Measurements from ENCODE around the gene DOCK6. TPM values are rescaled to one million over a fixed set of nuclear protein-coding genes. Genes with fewer than 3 reads are reported as not detected.

DOCK6 gene
- total RNA-seq, 1 experiment from 2014 or later = 57.9 TPM

- no peak overlapping the region for H2BK12ac ChIP-seq (ENCODE audit: insufficient read length, low read depth, low read length)
- no peak overlapping the region for H2AFZ ChIP-seq (ENCODE audit: low read length)
- no peaks in the 10 kb centered on the region for H3K27me3 ChIP-seq (ENCODE audit: insufficient read depth, low read length)
- no peak overlapping the region for H2BK120ac ChIP-seq (ENCODE audit: low read depth, low read length, poor library complexity, severe bottlenecking)
- H3K4ac ChIP-seq (ENCODE audit: low read depth, low read length) = no peak overlapping the region
- no peak overlapping the region for H3K18ac ChIP-seq (ENCODE audit: insufficient read length, low read depth, low read length)
- H3K4me2 ChIP-seq (ENCODE audit: insufficient read depth, insufficient read length, low read length) = no peak overlapping the region
- no peak overlapping the region for H2AK5ac ChIP-seq (ENCODE audit: insufficient read length, low read length)
- no peak overlapping the region for H2BK15ac ChIP-seq (ENCODE audit: low read depth, low read length)
- TF ChIP-seq CTCF (conservative IDR thresholded peaks at IDR 0.05) = no peak
- H2BK20ac ChIP-seq (ENCODE audit: low read depth, low read length, poor library complexity, severe bottlenecking) = no peak overlapping the region
- WGBS (ENCODE audit: extremely low coverage, insufficient read length, low lambda C conversion rate) = no CpG with 5 or more reads among the region's 31 CpGs
- H3K23ac ChIP-seq (ENCODE audit: insufficient read length, low read depth, low read length) = no peak overlapping the region
- no peak overlapping the region for H3K56ac ChIP-seq (ENCODE audit: insufficient read length, low read depth, low read length)
- no peaks in the 10 kb centered on the region for H4K20me1 ChIP-seq (ENCODE audit: control insufficient read depth, insufficient read depth, insufficient read length)
- no peak overlapping the region for H3K9ac ChIP-seq (ENCODE audit: extremely low read depth, insufficient read length, low read length)
- no peak overlapping the region for H4K8ac ChIP-seq (replicated peaks; ENCODE audit: insufficient read length, low read depth, low read length)
- no peak overlapping the region for H3K27ac ChIP-seq (ENCODE audit: insufficient read length, low read depth, low read length)
- H3K4me1 Mint-ChIP-seq = peaks cover 5% of the 10 kb centered on the region in 2 experiments
- no peak overlapping the region for H2BK5ac ChIP-seq (ENCODE audit: insufficient read length, low read length)
- H3K9me3 Mint-ChIP-seq = no peaks in the 10 kb centered on the region
- peak overlapping the region in 2 of 3 experiments; percentile 18 to 71; a peak in 3 of 7 replicates for H3K27ac Mint-ChIP-seq
- no peak overlapping the region for H3K4me3 Mint-ChIP-seq
- no peaks in the 10 kb centered on the region for H3K79me1 ChIP-seq (ENCODE audit: insufficient read depth, low read depth, low read length, poor library complexity, severe bottlenecking)
- H3K14ac ChIP-seq (ENCODE audit: insufficient read depth, low read length) = no peak overlapping the region; the same call in 1 of the 2 replicates
- no peak overlapping the region for H4K91ac ChIP-seq (ENCODE audit: insufficient read length, low read depth, low read length)
- no peak overlapping the region for H3T11ph ChIP-seq (ENCODE audit: low read length)
- DNase-seq = no peak
- H3K9me3 ChIP-seq (ENCODE audit: control insufficient read depth, low read depth, low read length) = no peaks in the 10 kb centered on the region
- no peaks in the 10 kb centered on the region for H3K23me2 ChIP-seq (ENCODE audit: insufficient read length, low read depth, low read length, poor library complexity, severe bottlenecking)
- peaks cover 13 to 50% (median 40%) of the 10 kb centered on the region in 3 experiments for H3K36me3 Mint-ChIP-seq (ENCODE audit: insufficient read depth in 1 of 3, low read depth in 3 of 3)
- no peaks in the 10 kb centered on the region for H3K4me1 ChIP-seq (ENCODE audit: insufficient read depth, low read length)
- no peaks in the 10 kb centered on the region for H3K79me2 ChIP-seq (ENCODE audit: insufficient read depth, low read length)
- H3K27me3 Mint-ChIP-seq (ENCODE audit: low read depth) = no peaks in the 10 kb centered on the region
- no peak overlapping the region for H4K5ac ChIP-seq (ENCODE audit: insufficient read length, low read depth, low read length)
Observed at GRCh38 chr19:11236324-11237301, 25.7 kb downstream of the DOCK6 start.

All from H9 (cell line).